Calu3 (cell line): ENCODE data around the gene BRD7. TPM values are rescaled to one million over a fixed set of nuclear protein-coding genes. Genes with fewer than 3 reads are reported as not detected.

Source experiments
- BruUV-seq: library from RNA; stranded (reverse); fragments of 400-500 nt; replicated peaks from 2 replicates; lab custom pipeline; 2021; lab: Mats Ljungman, UMichigan
- CTCF ChIA-PET: fragments of 300-600 bp; sonication (Branson Sonifier 250); formaldehyde crosslinking; loops from one replicate; lab custom pipeline; 2022; ENCODE audit warnings: antibody characterized with exemption; lab: Charles Lee
- DNase-seq: peaks from one replicate; pipeline ENCODE4 v3.0.0; 2022
- H3K27ac Mint-ChIP-seq: one replicate; pipeline ENCODE4 v1.8.0; 2022; ENCODE audit warnings: mixed read lengths; ENCODE audit not compliant: unreplicated experiment
- H3K27me3 Mint-ChIP-seq: one replicate; pipeline ENCODE4 v1.8.0; 2022; ENCODE audit warnings: mixed read lengths; ENCODE audit not compliant: unreplicated experiment
- H3K36me3 Mint-ChIP-seq: one replicate; pipeline ENCODE4 v1.8.0; 2022; ENCODE audit warnings: mild to moderate bottlenecking, moderate library complexity, mixed read lengths; ENCODE audit not compliant: insufficient read depth, unreplicated experiment
- H3K4me1 Mint-ChIP-seq: one replicate; pipeline ENCODE4 v1.8.0; 2022; ENCODE audit warnings: mild to moderate bottlenecking, low read depth, mixed read lengths; ENCODE audit not compliant: unreplicated experiment
- H3K4me3 Mint-ChIP-seq: one replicate; pipeline ENCODE4 v1.8.0; 2022; ENCODE audit warnings: mild to moderate bottlenecking, low read depth, moderate library complexity, mixed read lengths; ENCODE audit not compliant: unreplicated experiment
- H3K9me3 Mint-ChIP-seq: one replicate; pipeline ENCODE4 v1.8.0; 2022; ENCODE audit warnings: low read depth, mixed read lengths; ENCODE audit not compliant: unreplicated experiment
- CTCF ChIP-seq: fragments of 200-600 bp; IDR thresholded peaks from one replicate; pipeline ENCODE4 v1.8.0; 2022; ENCODE audit warnings: antibody characterized with exemption; ENCODE audit not compliant: unreplicated experiment
- intact Hi-C: fragments of 100-400 bp; cut with micrococcal nuclease; formaldehyde crosslinking; loops from one replicate; pipeline ENCODE4 v1.10.0; 2022; ENCODE audit not compliant: unreplicated experiment
- total RNA-seq: library from RNA; stranded (reverse); gene quantifications from 2 replicates; pipeline ENCODE4 v1.2.3, GENCODE V29; 2022

BRD7 gene
- total RNA-seq, 1 experiment from 2014 or later: 98.7 TPM

GRCh38 chr16:50293041-50293783 lies 75.6 kb downstream of the BRD7 start:
- Mint-ChIP-seq H3K27me3 (no peaks in the 10 kb centered on the region), H3K4me1 (no peaks in the 10 kb centered on the region), H3K4me3 (no peak overlapping the region), H3K27ac (no peak overlapping the region), H3K36me3 (peaks cover 31% of the 10 kb centered on the region), H3K9me3 (no peaks in the 10 kb centered on the region)
- no TSS peak for BruUV-seq
- intact Hi-C loops: no loop called here
- no peak for DNase-seq
- no peak for TF ChIP-seq CTCF
- CTCF ChIA-PET: no interaction called here

- CTCF ChIA-PET: no interaction called here
- Mint-ChIP-seq H3K4me1 (no peaks in the 10 kb centered on the region), H3K4me3 (no peak overlapping the region), H3K27me3 (no peaks in the 10 kb centered on the region), H3K36me3 (peaks cover 31% of the 10 kb centered on the region), H3K9me3 (no peaks in the 10 kb centered on the region), H3K27ac (no peak overlapping the region)
- intact Hi-C loops: no loop called here
- DNase-seq: no peak
- no TSS peak for BruUV-seq
- no peak for TF ChIP-seq CTCF
Measured at GRCh38 chr16:50292566-50292948, 76.2 kb downstream of the BRD7 start.

GRCh38 chr16:50291719-50292565 lies 76.8 kb downstream of the BRD7 start:
- no peak for TF ChIP-seq CTCF
- CTCF ChIA-PET: no interaction called here
- no peaks in the 10 kb centered on the region for H3K4me1 Mint-ChIP-seq
- H3K27ac Mint-ChIP-seq: no peak overlapping the region
- H3K36me3 Mint-ChIP-seq: peaks cover 27% of the 10 kb centered on the region
- intact Hi-C loops: no loop called here
- no peak for DNase-seq
- no peak overlapping the region for H3K4me3 Mint-ChIP-seq
- H3K27me3 Mint-ChIP-seq: no peaks in the 10 kb centered on the region
- no peaks in the 10 kb centered on the region for H3K9me3 Mint-ChIP-seq
- no TSS peak for BruUV-seq

GRCh38 chr16:50290856-50291255 lies 77.9 kb downstream of the BRD7 start:
- Mint-ChIP-seq H3K36me3 (peaks cover 23% of the 10 kb centered on the region), H3K27ac (no peak overlapping the region), H3K4me3 (no peak overlapping the region), H3K9me3 (no peaks in the 10 kb centered on the region), H3K4me1 (no peaks in the 10 kb centered on the region), H3K27me3 (no peaks in the 10 kb centered on the region)
- no peak for DNase-seq
- no TSS peak for BruUV-seq
- CTCF ChIA-PET: no interaction called here
- intact Hi-C loops: no loop called here
- TF ChIP-seq CTCF: no peak
